Osteocyte (in vitro differentiated cells): ENCODE data around the gene RCBTB1. TPM values are rescaled to one million over a fixed set of nuclear protein-coding genes. Genes with fewer than 3 reads are reported as not detected.

Experiments used
- DNase-seq: peaks from one replicate; pipeline ENCODE4 v3.0.0; 2021; ENCODE audit warnings: mixed read lengths; ENCODE audit not compliant: unreplicated experiment; ENCODE audit errors: extremely low spot score
- H3K27ac Mint-ChIP-seq: one replicate; pipeline ENCODE4 v1.8.0; 2021; ENCODE audit warnings: mild to moderate bottlenecking, mixed read lengths; ENCODE audit not compliant: unreplicated experiment
- H3K27me3 Mint-ChIP-seq: one replicate; pipeline ENCODE4 v1.8.0; 2021; ENCODE audit warnings: mixed read lengths; ENCODE audit not compliant: unreplicated experiment
- H3K36me3 Mint-ChIP-seq: one replicate; pipeline ENCODE4 v1.8.0; 2021; ENCODE audit warnings: mixed read lengths; ENCODE audit not compliant: unreplicated experiment
- H3K4me1 Mint-ChIP-seq: one replicate; pipeline ENCODE4 v1.8.0; 2021; ENCODE audit warnings: mixed read lengths; ENCODE audit not compliant: unreplicated experiment
- H3K4me3 Mint-ChIP-seq: one replicate; pipeline ENCODE4 v1.8.0; 2021; ENCODE audit warnings: mild to moderate bottlenecking, moderate library complexity, mixed read lengths; ENCODE audit not compliant: unreplicated experiment
- H3K9me3 Mint-ChIP-seq: one replicate; pipeline ENCODE4 v1.8.0; 2021; ENCODE audit warnings: mixed read lengths; ENCODE audit not compliant: unreplicated experiment
- CTCF ChIP-seq: fragments of 200-600 bp; sonication (generic); IDR thresholded peaks from 2 replicates; pipeline ENCODE4 v1.5.0; 2021; ENCODE audit warnings: antibody characterized with exemption, mild to moderate bottlenecking, moderate library complexity
- total RNA-seq: library from RNA; stranded (reverse); gene quantifications from 2 replicates; pipeline ENCODE4 v1.2.1, GENCODE V29; 2021

RCBTB1 gene
- total RNA-seq, 1 donor from 2014 or later = 26.2 TPM

- no peaks in the 10 kb centered on the region for H3K27me3 Mint-ChIP-seq
- no peaks in the 10 kb centered on the region for H3K4me1 Mint-ChIP-seq
- H3K4me3 Mint-ChIP-seq = no peak overlapping the region
- H3K9me3 Mint-ChIP-seq = no peaks in the 10 kb centered on the region
- DNase-seq = no peak
- TF ChIP-seq CTCF = no peak
- no peak overlapping the region for H3K27ac Mint-ChIP-seq
- H3K36me3 Mint-ChIP-seq = peaks cover 46% of the 10 kb centered on the region
Measured at GRCh38 chr13:49553888-49554287, 31.5 kb downstream of the RCBTB1 start.

- Mint-ChIP-seq H3K27ac (no peak overlapping the region), H3K9me3 (no peaks in the 10 kb centered on the region), H3K4me3 (no peak overlapping the region), H3K36me3 (peaks cover 51% of the 10 kb centered on the region), H3K27me3 (no peaks in the 10 kb centered on the region), H3K4me1 (no peaks in the 10 kb centered on the region)
- DNase-seq = no peak
- no peak for TF ChIP-seq CTCF
Measured at GRCh38 chr13:49550942-49551644, 34.3 kb downstream of the RCBTB1 start.

GRCh38 chr13:49549289-49549688, 36.1 kb downstream of the RCBTB1 start:
- Mint-ChIP-seq H3K9me3 (no peaks in the 10 kb centered on the region), H3K27me3 (no peaks in the 10 kb centered on the region), H3K4me3 (no peak overlapping the region), H3K27ac (no peak overlapping the region), H3K4me1 (no peaks in the 10 kb centered on the region), H3K36me3 (peaks cover 57% of the 10 kb centered on the region)
- no peak for DNase-seq
- TF ChIP-seq CTCF = no peak

GRCh38 chr13:49546561-49546960, 38.8 kb downstream of the RCBTB1 start:
- no peak for TF ChIP-seq CTCF
- H3K36me3 Mint-ChIP-seq = peaks cover 46% of the 10 kb centered on the region
- no peak overlapping the region for H3K27ac Mint-ChIP-seq
- no peaks in the 10 kb centered on the region for H3K9me3 Mint-ChIP-seq
- H3K27me3 Mint-ChIP-seq = no peaks in the 10 kb centered on the region
- H3K4me3 Mint-ChIP-seq = no peak overlapping the region
- DNase-seq = no peak
- H3K4me1 Mint-ChIP-seq = no peaks in the 10 kb centered on the region

- Mint-ChIP-seq H3K4me3 (no peak overlapping the region), H3K9me3 (no peaks in the 10 kb centered on the region), H3K27me3 (no peaks in the 10 kb centered on the region), H3K4me1 (no peaks in the 10 kb centered on the region), H3K36me3 (peaks cover 53% of the 10 kb centered on the region), H3K27ac (no peak overlapping the region)
- no peak for TF ChIP-seq CTCF
- no peak for DNase-seq
Measured at GRCh38 chr13:49545661-49546060, 39.7 kb downstream of the RCBTB1 start.
